Measurements from ENCODE around the gene IFNGR1. TPM values are rescaled to one million over a fixed set of nuclear protein-coding genes. Genes with fewer than 3 reads are reported as not detected.
"Not testable (repeated sequence)": the region's sequence is repeated elsewhere in the genome, so short reads cannot be mapped to it uniquely, and the experiment has no call there.

IFNGR1 gene
- total RNA-seq, 1 experiment from 2014 or later, result 58.4 TPM

GRCh38 chr6:137254966-137255365, 35.8 kb upstream of the IFNGR1 start:
- Mint-ChIP-seq H3K27me3 (ENCODE audit: insufficient read depth, unreplicated experiment) (no peaks in the 10 kb centered on the region), H3K4me1 (ENCODE audit: insufficient read depth, unreplicated experiment) (peaks cover 3% of the 10 kb centered on the region), H3K9me3 (ENCODE audit: unreplicated experiment) (peaks cover 28% of the 10 kb centered on the region), H3K27ac (ENCODE audit: low read depth, unreplicated experiment) (no peak overlapping the region), H3K36me3 (ENCODE audit: insufficient read depth, unreplicated experiment) (peaks cover 4% of the 10 kb centered on the region), H3K4me3 (ENCODE audit: unreplicated experiment) (no peak overlapping the region)
- CTCF ChIA-PET, result interaction anchor here (0.7 kb wide), 1 partner anchor 33 kb away, joined by 3 read pairs; no protein-coding TSS in a partner anchor
- no peak for TF ChIP-seq CTCF (IDR thresholded peaks at IDR 0.05; ENCODE audit: unreplicated experiment)
- BruUV-seq (replicated peaks), result no TSS peak
- POLR2A ChIA-PET, result interaction anchor here (0.7 to 0.9 kb wide), 2 partner anchors 12 to 37 kb away, joined by 3 read pairs; no protein-coding TSS in a partner anchor
- intact Hi-C loops (cut with micrococcal nuclease), result no loop called here
- DNase-seq (ENCODE audit: unreplicated experiment), result no peak

- H3K36me3 Mint-ChIP-seq (ENCODE audit: insufficient read depth, unreplicated experiment); H3K4me3 Mint-ChIP-seq (ENCODE audit: unreplicated experiment); intact Hi-C loops (cut with micrococcal nuclease); H3K4me1 Mint-ChIP-seq (ENCODE audit: insufficient read depth, unreplicated experiment); BruUV-seq (replicated peaks); DNase-seq (ENCODE audit: unreplicated experiment); H3K27me3 Mint-ChIP-seq (ENCODE audit: insufficient read depth, unreplicated experiment); H3K27ac Mint-ChIP-seq (ENCODE audit: low read depth, unreplicated experiment): not testable (repeated sequence)
- ChIA-PET POLR2A (interaction anchor here (0.7 to 0.9 kb wide), 2 partner anchors 11 to 37 kb away, joined by 3 read pairs; no protein-coding TSS in a partner anchor), CTCF (interaction anchor here (0.7 kb wide), 2 partner anchors 33 to 88 kb away, joined by 3 to 6 read pairs; no protein-coding TSS in a partner anchor)
- H3K9me3 Mint-ChIP-seq (ENCODE audit: unreplicated experiment), result peaks cover 28% of the 10 kb centered on the region
These were observed 35.2 kb upstream of the IFNGR1 start for GRCh38 chr6:137254430-137254829.

GRCh38 chr6:137248702-137249101, 29.5 kb upstream of the IFNGR1 start:
- Mint-ChIP-seq H3K36me3 (ENCODE audit: insufficient read depth, unreplicated experiment) (peaks cover 4% of the 10 kb centered on the region), H3K27me3 (ENCODE audit: insufficient read depth, unreplicated experiment) (no peaks in the 10 kb centered on the region), H3K4me3 (ENCODE audit: unreplicated experiment) (no peak overlapping the region), H3K4me1 (ENCODE audit: insufficient read depth, unreplicated experiment) (peaks cover 7% of the 10 kb centered on the region), H3K27ac (ENCODE audit: low read depth, unreplicated experiment) (no peak overlapping the region), H3K9me3 (ENCODE audit: unreplicated experiment) (peaks cover 13% of the 10 kb centered on the region)
- intact Hi-C loops (cut with micrococcal nuclease), result no loop called here
- CTCF ChIA-PET, result interaction anchor here (1.2 kb wide), 1 partner anchor 45 kb away, joined by 3 read pairs; no protein-coding TSS in a partner anchor
- BruUV-seq (replicated peaks), result no TSS peak
- TF ChIP-seq CTCF (IDR thresholded peaks at IDR 0.05; ENCODE audit: unreplicated experiment), result no peak
- no peak for DNase-seq (ENCODE audit: unreplicated experiment)
- POLR2A ChIA-PET, result interaction anchor here (0.5 to 2.5 kb wide), 5 partner anchors 9 to 76 kb away, joined by 3 to 17 read pairs (median 4); no protein-coding TSS in a partner anchor

- peaks cover 12% of the 10 kb centered on the region for H3K4me1 Mint-ChIP-seq (ENCODE audit: insufficient read depth, unreplicated experiment)
- H3K27ac Mint-ChIP-seq (ENCODE audit: low read depth, unreplicated experiment), result no peak overlapping the region
- peaks cover 9% of the 10 kb centered on the region for H3K9me3 Mint-ChIP-seq (ENCODE audit: unreplicated experiment)
- no peak overlapping the region for H3K4me3 Mint-ChIP-seq (ENCODE audit: unreplicated experiment)
- ChIA-PET POLR2A (interaction anchor here (0.8 to 2.5 kb wide), 6 partner anchors 10 to 35 kb away, joined by 4 to 17 read pairs (median 6); no protein-coding TSS in a partner anchor), CTCF (no interaction called here)
- BruUV-seq (replicated peaks), result no TSS peak
- intact Hi-C loops (cut with micrococcal nuclease), result no loop called here
- DNase-seq (ENCODE audit: unreplicated experiment), result peak; percentile 27
- H3K27me3 Mint-ChIP-seq (ENCODE audit: insufficient read depth, unreplicated experiment), result no peaks in the 10 kb centered on the region
- H3K36me3 Mint-ChIP-seq (ENCODE audit: insufficient read depth, unreplicated experiment), result peaks cover 4% of the 10 kb centered on the region
- TF ChIP-seq CTCF (IDR thresholded peaks at IDR 0.05; ENCODE audit: unreplicated experiment), result no peak
These were observed 28.5 kb upstream of the IFNGR1 start for GRCh38 chr6:137247724-137248123.
